Neural crest cell (in vitro differentiated cells): ENCODE measurements around the gene TCEANC. TPM values are rescaled to one million over a fixed set of nuclear protein-coding genes. Genes with fewer than 3 reads are reported as not detected.

Experiments
- DNase-seq: peaks from one replicate; pipeline ENCODE4 v3.0.0; 2021; ENCODE audit warnings: low read depth, mixed read lengths, low spot score
- H3K27ac Mint-ChIP-seq: one replicate; pipeline ENCODE4 v1.8.0; 2021; ENCODE audit warnings: mild to moderate bottlenecking, mixed read lengths; ENCODE audit not compliant: unreplicated experiment
- H3K27me3 Mint-ChIP-seq: 2 replicates; pipeline ENCODE4 v1.8.0; 2021; ENCODE audit warnings: low read depth, mild to moderate bottlenecking, mixed read lengths
- H3K36me3 Mint-ChIP-seq: 2 replicates; pipeline ENCODE4 v1.8.0; 2021; ENCODE audit warnings: low read depth, mild to moderate bottlenecking, mixed read lengths
- H3K4me1 Mint-ChIP-seq: 2 replicates; pipeline ENCODE4 v1.8.0; 2021; ENCODE audit warnings: mixed read lengths
- H3K4me3 Mint-ChIP-seq: one replicate; pipeline ENCODE4 v1.8.0; 2021; ENCODE audit warnings: mild to moderate bottlenecking, mixed read lengths
- H3K9me3 Mint-ChIP-seq: 2 replicates; pipeline ENCODE4 v1.8.0; 2021; ENCODE audit warnings: mixed read lengths
- total RNA-seq: library from RNA; stranded (reverse); gene quantifications from 2 replicates; pipeline ENCODE4 v1.2.1, GENCODE V29; 2021
- TF ChIP-seq, protein P1 (sequence below): fragments of 200-600 bp; sonication (generic); conservative IDR thresholded peaks from 2 replicates; pipeline ENCODE4 v1.5.0; 2021; ENCODE audit warnings: antibody characterized with exemption, mild to moderate bottlenecking

The TCEANC gene
- total RNA-seq, 1 donor from 2014 or later = 4.6 TPM

DNA sequence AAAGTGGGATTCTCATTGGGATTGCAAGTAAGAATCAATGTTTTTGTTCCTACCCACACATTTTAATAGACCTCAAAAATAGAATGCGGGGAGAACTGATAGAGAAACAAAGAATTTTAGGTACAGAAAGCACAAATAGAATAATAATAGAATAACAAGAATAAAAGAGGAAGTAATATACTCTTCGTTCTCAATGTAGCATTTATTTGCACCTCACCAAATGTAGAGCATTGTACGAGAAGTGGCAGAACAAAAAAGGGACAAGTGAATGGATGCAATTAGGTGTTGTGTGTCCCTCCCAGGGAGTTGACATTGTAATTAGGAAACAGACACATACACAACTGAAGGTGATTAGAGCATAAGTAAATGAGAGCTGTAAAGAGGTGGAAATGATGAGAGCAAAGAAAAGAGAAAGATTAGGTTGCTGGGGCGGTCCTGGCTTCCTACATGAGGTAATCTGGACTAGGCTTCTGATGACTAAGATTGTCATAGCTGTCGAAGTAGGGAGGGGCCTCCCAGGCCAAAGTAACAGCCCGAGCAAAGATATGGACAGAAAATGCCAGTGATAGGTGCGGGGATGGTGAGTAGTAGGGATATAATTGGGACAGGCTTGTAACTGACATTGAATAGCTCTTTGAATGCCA lies 46.4 kb downstream of the TCEANC start:
- H3K27ac Mint-ChIP-seq = no peak overlapping the region
- DNase-seq = no peak
- no peak overlapping the region for H3K4me3 Mint-ChIP-seq
- no peaks in the 10 kb centered on the region for H3K27me3 Mint-ChIP-seq
- H3K36me3 Mint-ChIP-seq = peaks cover 11% of the 10 kb centered on the region
- TF ChIP-seq, protein P1, sequence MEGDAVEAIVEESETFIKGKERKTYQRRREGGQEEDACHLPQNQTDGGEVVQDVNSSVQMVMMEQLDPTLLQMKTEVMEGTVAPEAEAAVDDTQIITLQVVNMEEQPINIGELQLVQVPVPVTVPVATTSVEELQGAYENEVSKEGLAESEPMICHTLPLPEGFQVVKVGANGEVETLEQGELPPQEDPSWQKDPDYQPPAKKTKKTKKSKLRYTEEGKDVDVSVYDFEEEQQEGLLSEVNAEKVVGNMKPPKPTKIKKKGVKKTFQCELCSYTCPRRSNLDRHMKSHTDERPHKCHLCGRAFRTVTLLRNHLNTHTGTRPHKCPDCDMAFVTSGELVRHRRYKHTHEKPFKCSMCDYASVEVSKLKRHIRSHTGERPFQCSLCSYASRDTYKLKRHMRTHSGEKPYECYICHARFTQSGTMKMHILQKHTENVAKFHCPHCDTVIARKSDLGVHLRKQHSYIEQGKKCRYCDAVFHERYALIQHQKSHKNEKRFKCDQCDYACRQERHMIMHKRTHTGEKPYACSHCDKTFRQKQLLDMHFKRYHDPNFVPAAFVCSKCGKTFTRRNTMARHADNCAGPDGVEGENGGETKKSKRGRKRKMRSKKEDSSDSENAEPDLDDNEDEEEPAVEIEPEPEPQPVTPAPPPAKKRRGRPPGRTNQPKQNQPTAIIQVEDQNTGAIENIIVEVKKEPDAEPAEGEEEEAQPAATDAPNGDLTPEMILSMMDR = no peak
- peaks cover 4% of the 10 kb centered on the region for H3K9me3 Mint-ChIP-seq
- no peaks in the 10 kb centered on the region for H3K4me1 Mint-ChIP-seq

DNA sequence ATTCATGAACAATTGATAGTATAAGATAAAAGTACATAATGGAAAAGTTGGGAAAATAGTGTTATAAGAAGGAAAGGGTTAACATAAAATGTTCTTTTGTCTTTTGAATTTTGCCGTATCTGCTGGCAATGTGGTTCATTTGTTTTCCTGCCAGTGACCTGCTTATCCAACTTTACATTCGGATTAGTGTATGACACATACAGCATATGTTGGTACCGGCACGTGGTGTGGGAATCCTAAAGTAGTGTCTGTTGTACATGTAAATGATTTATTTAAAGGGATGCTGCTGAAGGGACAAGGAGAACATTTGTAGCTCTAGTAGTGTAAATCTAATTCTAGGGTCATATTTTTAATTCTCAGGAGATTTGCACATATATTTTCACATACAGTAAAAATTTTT lies 47.4 kb downstream of the TCEANC start:
- Mint-ChIP-seq H3K27me3 (no peaks in the 10 kb centered on the region), H3K9me3 (peaks cover 4% of the 10 kb centered on the region), H3K36me3 (peaks cover 12% of the 10 kb centered on the region), H3K4me1 (no peaks in the 10 kb centered on the region), H3K4me3 (no peak overlapping the region), H3K27ac (no peak overlapping the region)
- TF ChIP-seq, protein P1 = no peak
- DNase-seq = no peak

DNA sequence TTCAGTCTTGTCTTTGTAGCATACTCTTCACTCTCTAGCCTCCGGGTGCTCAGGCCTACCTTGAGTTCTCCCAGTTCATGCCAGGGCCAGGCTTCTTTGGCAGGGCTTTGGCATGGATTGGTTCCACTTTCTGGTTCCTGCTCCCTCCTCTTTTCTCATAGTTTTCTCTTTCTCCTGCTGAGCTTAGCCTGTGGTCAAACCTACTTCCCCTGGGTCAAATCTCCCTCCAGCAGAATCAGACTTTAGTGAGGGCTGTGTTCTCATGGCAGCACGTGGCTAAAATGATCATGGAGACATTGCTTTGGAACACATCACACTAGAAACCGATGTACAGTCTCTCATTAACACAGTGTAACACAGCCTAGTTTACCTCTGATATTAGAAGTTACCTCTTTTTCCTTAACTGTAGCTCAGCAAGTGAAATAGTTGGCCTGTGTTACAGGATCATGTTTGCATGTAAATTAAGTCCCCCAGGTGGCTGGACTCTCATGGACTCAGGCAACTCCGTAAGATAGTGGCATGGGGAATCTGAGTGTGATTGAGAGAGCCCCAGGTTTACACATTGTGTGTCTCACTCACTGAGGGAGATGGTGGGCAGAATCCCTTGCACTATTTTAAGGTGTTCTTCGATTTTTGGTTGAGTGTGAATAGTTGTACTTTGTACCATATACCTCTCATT lies 49.3 kb downstream of the TCEANC start:
- H3K4me3 Mint-ChIP-seq = no peak overlapping the region
- H3K4me1 Mint-ChIP-seq = no peaks in the 10 kb centered on the region
- TF ChIP-seq, protein P1 = no peak
- DNase-seq = no peak
- H3K36me3 Mint-ChIP-seq = peaks cover 11% of the 10 kb centered on the region
- H3K9me3 Mint-ChIP-seq = peaks cover 4% of the 10 kb centered on the region
- H3K27ac Mint-ChIP-seq = no peak overlapping the region
- no peaks in the 10 kb centered on the region for H3K27me3 Mint-ChIP-seq

DNA sequence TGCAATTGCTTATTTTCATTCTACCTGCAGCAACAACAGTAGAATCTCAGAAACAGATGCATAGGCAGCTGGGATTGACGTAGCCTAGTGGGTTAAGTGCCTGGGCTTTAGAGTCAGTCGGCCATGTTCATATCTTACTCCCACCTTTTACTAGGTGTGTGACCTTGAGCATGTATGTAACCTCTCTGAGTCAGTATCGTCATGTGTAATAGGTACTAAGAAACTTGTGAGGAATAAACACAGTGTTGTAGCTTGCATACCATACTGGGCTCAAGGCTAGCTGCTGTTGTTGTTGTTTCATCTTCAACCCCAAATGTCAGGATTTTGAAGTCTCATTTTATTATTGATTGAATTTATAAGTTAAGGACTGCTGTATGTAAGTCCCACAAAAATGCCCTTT lies 50.2 kb downstream of the TCEANC start:
- Mint-ChIP-seq H3K9me3 (peaks cover 4% of the 10 kb centered on the region), H3K27me3 (no peaks in the 10 kb centered on the region), H3K36me3 (peaks cover 14% of the 10 kb centered on the region), H3K4me3 (no peak overlapping the region), H3K4me1 (no peaks in the 10 kb centered on the region), H3K27ac (no peak overlapping the region)
- DNase-seq = no peak
- TF ChIP-seq, protein P1 = no peak

DNA sequence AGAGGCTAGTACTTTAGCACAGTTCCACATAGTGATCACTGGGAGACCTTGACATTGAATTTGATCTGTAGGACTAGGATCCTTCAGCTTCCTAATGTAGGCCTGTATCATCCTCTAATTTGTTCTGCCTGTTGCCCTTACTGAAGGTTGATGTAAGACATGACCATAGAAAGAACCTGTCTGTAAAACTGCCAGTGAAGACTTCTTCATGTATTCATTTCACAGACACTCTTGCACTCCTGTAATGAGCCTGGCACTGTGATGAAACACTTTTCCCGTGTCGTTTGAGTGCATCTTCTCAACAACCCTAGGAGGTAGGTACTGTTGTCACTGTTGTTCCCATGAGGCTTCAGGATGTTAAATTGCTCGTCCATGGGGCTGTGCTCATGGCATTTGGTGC lies 50.6 kb downstream of the TCEANC start:
- Mint-ChIP-seq H3K36me3 (peaks cover 14% of the 10 kb centered on the region), H3K4me1 (no peaks in the 10 kb centered on the region), H3K27me3 (no peaks in the 10 kb centered on the region), H3K4me3 (no peak overlapping the region), H3K9me3 (peaks cover 4% of the 10 kb centered on the region), H3K27ac (no peak overlapping the region)
- TF ChIP-seq, protein P1 = no peak
- no peak for DNase-seq
